Stimulated activated naive B cell treated with anti-CD40 and anti-IgM and Interleukin-4, amounts not matched to agents 10 μg/mL and 1 μg/mL and 100 μg/mL, for 72 hours (primary cell): ENCODE data around the gene TXNDC11.

Experiments
- ATAC-seq, 2 donors: fragments of 150-1000 bp; cut with Tn5 transposase; replicated peaks; 2 replicates each; pipeline ENCODE4 v1.10.0; 2021; ENCODE audit warnings: moderate library complexity in 1 of 2
- DNase-seq: peaks from one replicate; pipeline ENCODE4 v3.0.0; 2021
- H3K27ac Mint-ChIP-seq: one replicate; pipeline ENCODE4 v1.8.0; 2022; ENCODE audit warnings: mild to moderate bottlenecking, mixed read lengths
- H3K27me3 Mint-ChIP-seq, 2 donors: one replicate each; pipeline ENCODE4 v1.8.0; 2022; ENCODE audit warnings: mixed read lengths in 2 of 2
- H3K36me3 Mint-ChIP-seq, 2 donors: one replicate each; pipeline ENCODE4 v1.8.0; 2022; ENCODE audit warnings: mixed read lengths in 2 of 2, mild to moderate bottlenecking in 1 of 2
- H3K4me1 Mint-ChIP-seq, 2 donors: one replicate each; pipeline ENCODE4 v1.8.0; 2022; ENCODE audit warnings: mixed read lengths in 2 of 2, mild to moderate bottlenecking in 1 of 2
- H3K4me3 Mint-ChIP-seq, 2 donors: one replicate each; pipeline ENCODE4 v1.8.0; 2022; ENCODE audit warnings: mild to moderate bottlenecking in 2 of 2, mixed read lengths in 2 of 2, moderate library complexity in 1 of 2
- H3K9me3 Mint-ChIP-seq, 2 donors: one replicate each; pipeline ENCODE4 v1.8.0; 2022; ENCODE audit warnings: mixed read lengths in 2 of 2, mild to moderate bottlenecking in 1 of 2

TXNDC11 gene

DNA sequence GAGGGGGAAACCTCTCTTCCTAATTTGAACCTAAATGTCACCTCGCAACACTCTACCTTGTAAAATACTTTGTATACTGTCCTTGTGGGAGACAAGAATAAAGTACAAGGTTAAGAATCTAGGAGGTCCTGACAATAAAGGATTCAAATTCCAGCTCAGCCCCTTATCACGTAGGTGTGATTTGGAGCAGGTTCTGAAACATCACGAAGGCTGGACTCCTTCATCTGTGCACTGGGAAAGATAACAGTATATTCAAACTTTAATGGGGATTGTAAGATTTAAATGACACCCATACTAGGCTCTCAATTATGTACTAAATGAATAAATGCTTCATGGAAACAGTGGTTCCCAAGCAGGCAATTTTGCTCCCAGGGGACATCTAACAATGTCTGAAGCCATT lies 2.1 kb downstream of the TXNDC11 start:
- Mint-ChIP-seq H3K36me3 (peaks cover 18 to 36% of the 10 kb centered on the region in 2 donors), H3K27ac (peak overlapping the region; percentile 56), H3K27me3 (no peaks in the 10 kb centered on the region), H3K4me3 (peak overlapping the region; percentile 95 to 98), H3K4me1 (peaks cover 39 to 66% of the 10 kb centered on the region in 2 donors), H3K9me3 (no peaks in the 10 kb centered on the region)
- ATAC-seq (no peak), DNase-seq (no peak)

DNA sequence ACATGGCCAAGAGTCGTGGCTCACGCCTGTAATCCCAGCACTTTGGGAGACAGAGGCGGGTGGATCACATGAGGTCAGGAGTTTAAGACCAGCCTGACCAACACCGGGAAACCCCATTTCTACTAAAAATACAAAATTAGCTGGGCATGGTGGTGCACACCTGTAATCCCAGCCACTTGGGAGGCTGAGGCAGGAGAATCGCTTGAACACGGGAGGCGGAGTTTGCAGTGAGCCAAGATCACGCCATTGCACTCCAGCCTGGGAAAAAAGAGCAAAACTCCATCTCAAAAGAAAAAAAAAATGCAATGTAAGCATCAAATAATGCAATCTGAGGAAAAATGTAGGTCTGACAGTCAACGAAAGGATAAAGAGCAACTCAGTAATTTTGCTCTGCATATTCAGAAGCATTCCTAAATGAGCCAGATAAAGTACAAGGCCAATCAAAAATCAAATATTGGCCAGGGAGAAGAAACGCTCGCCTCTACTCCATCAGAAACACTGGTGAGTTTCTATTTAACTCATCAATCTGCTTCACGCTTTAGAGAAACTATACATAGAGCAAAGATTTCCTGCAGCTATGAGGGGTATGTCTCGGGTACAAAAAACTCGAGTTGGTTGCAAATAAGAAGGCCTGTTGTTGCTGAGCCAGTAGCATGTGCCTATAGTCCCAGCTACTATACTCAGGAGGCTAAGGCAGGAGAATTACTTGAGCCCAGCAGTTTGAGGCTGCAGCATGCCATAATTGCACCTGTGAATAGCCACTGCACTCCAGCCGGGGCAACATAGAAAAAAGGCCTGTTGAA lies 3.7 kb downstream of the TXNDC11 start:
- no peaks in the 10 kb centered on the region for H3K27me3 Mint-ChIP-seq
- DNase-seq (no peak), ATAC-seq (no peak)
- peak overlapping the region in 1 of 2 donors; percentile 32 for H3K4me3 Mint-ChIP-seq
- no peak overlapping the region for H3K27ac Mint-ChIP-seq
- no peaks in the 10 kb centered on the region for H3K9me3 Mint-ChIP-seq
- peaks cover 42 to 73% of the 10 kb centered on the region in 2 donors for H3K4me1 Mint-ChIP-seq
- peaks cover 22 to 46% of the 10 kb centered on the region in 2 donors for H3K36me3 Mint-ChIP-seq

DNA sequence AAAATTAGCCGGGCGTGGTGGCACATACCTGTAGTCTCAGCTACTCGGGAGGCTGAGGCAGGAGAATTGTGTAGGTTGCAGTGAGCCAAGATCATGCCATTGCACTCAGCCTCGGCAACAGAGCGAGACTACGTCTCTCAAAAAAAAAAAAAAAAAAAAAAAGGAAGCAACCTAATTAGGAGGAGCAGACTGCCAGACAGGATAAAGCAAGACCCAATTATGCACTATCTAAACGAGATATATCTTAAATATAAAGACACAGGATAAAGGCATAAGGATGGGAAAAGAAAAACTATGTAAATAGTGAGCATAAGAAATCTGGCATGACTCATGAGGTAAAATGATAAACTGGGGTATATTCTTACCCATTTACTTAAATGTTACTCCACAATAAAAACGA lies 4.9 kb downstream of the TXNDC11 start:
- H3K4me1 Mint-ChIP-seq: peaks cover 37 to 64% of the 10 kb centered on the region in 2 donors

DNA sequence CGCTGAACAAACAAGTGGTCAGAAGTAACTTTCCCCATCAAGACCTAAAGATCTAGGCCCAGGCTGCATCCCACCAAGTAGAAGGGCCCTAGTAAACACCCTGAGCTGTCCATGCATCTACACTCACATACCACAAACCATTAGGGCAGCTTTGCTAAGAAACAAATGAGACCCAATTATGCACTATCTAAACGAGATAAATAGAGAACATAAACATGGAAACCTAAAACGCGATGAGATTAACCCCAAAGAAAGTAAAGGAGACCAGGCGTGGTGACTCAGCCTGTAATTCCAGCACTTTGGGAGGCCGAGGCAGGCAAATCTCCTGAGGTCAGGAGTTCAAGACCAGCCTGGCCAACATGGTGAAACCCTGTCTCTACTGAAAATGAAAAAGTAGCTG lies 5.8 kb downstream of the TXNDC11 start:
- Mint-ChIP-seq H3K9me3 (no peaks in the 10 kb centered on the region), H3K27me3 (no peaks in the 10 kb centered on the region), H3K27ac (no peak overlapping the region), H3K36me3 (peaks cover 34 to 50% of the 10 kb centered on the region in 2 donors), H3K4me3 (no peak overlapping the region), H3K4me1 (peaks cover 37 to 62% of the 10 kb centered on the region in 2 donors)
- DNase-seq (no peak), ATAC-seq (no peak)

More for the DNA sequence above, 4.9 kb downstream of the TXNDC11 start:
- Mint-ChIP-seq H3K36me3 (peaks cover 27 to 50% of the 10 kb centered on the region in 2 donors), H3K4me3 (no peak overlapping the region), H3K27me3 (no peaks in the 10 kb centered on the region), H3K9me3 (no peaks in the 10 kb centered on the region), H3K27ac (no peak overlapping the region)
- ATAC-seq (no peak), DNase-seq (no peak)

DNA sequence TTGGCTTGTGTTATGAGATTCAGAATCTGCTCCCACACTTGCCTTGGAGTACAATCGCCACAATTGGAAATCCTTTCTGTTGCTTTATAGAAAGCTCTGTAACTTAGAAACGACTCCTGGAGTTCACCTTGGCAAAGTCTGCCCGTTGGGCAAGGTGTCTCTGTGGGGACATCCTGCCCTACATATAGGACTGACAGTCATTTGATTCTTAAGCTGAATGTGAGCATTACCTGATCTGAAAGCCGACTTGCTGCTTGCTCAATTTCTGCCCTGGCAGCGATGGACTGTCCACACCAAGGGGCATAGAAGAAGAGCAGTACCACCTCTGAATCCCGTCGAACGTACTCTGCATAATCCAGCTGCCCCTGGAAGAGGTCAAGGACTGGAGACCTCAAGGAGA lies 6.9 kb downstream of the TXNDC11 start:
- no peak overlapping the region for H3K27ac Mint-ChIP-seq
- no peaks in the 10 kb centered on the region for H3K9me3 Mint-ChIP-seq
- peaks cover 39 to 52% of the 10 kb centered on the region in 2 donors for H3K36me3 Mint-ChIP-seq
- no peak for DNase-seq
- no peak for ATAC-seq
- no peak overlapping the region for H3K4me3 Mint-ChIP-seq
- no peaks in the 10 kb centered on the region for H3K27me3 Mint-ChIP-seq
- peaks cover 31 to 51% of the 10 kb centered on the region in 2 donors for H3K4me1 Mint-ChIP-seq

DNA sequence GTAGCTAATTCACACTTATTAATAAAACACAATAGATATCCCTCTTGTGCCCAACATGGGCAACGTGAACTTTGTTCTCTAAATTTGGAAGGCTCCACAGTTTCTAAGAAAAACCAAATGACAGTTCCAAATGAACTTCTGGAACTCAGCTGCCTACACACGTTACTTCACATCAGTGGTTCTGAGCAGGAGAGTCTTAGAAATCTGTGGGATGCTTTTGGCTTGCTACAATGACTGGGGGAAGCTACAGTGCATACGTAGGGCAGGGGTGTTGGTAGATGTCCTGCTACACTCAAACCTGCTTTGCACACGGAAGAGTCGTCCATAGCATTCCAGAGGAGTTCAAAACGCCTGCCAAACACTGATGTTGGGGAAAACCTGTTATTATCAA lies 8.0 kb downstream of the TXNDC11 start:
- H3K36me3 Mint-ChIP-seq: peaks cover 40 to 56% of the 10 kb centered on the region in 2 donors
- H3K4me1 Mint-ChIP-seq: peaks cover 26 to 40% of the 10 kb centered on the region in 2 donors

DNA sequence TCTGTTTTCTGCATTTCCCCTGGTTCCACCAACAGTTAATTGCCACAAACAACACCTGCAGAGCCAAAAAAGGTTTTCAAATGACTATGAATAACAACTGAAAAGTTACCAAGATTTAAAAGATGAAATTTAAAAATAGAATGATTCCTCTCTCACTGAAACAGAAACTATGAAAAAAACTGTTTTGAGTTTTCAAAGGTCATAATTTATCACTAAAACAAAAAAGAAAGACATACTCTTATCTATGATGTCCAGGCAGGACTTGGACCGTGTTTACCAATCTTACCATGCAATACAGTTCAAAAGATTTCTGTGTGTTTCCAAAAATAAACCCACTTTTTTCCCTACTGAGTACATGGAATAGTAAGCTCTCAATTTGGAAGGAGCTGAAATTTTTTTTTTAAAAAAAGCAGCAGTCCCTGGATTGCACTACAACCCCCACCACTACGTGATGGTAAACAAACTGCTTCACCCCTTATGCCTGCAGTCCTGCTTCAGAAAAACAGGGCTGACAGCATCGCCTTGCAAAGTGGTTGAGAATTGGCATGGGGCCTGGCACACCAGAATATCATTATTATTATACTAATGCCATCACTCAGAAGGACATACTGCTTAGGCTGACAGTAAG lies 8.5 kb downstream of the TXNDC11 start:
- DNase-seq (no peak), ATAC-seq (peak in 1 of 2 donors; percentile 45)
- Mint-ChIP-seq H3K9me3 (no peaks in the 10 kb centered on the region), H3K4me1 (peaks cover 27 to 34% of the 10 kb centered on the region in 2 donors), H3K27me3 (no peaks in the 10 kb centered on the region), H3K4me3 (peak overlapping the region in 1 of 2 donors; percentile 47), H3K36me3 (peaks cover 40 to 61% of the 10 kb centered on the region in 2 donors), H3K27ac (no peak overlapping the region)

More for the DNA sequence above, 8.0 kb downstream of the TXNDC11 start:
- H3K27ac Mint-ChIP-seq: no peak overlapping the region
- no peaks in the 10 kb centered on the region for H3K27me3 Mint-ChIP-seq
- no peaks in the 10 kb centered on the region for H3K9me3 Mint-ChIP-seq
- DNase-seq (no peak), ATAC-seq (no peak)
- no peak overlapping the region for H3K4me3 Mint-ChIP-seq

DNA sequence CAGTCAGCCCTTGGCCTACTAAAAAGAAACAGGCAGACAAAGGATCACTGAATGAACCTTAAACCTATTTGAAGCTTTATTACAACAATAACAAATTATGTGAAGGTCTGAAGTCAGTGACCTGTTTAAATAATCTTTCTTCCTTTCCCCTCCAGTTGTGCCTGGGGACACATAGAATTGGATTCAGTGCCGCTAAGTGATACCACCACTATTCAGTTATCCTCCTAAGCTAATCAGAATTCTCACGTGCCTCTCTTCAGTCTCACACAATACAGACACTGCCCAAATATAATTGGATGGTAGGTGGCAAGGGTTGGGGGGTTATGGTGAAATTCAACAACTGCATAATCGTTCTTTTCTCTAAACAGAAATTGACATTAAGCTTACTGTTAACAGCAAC lies 11.4 kb downstream of the TXNDC11 start:
- Mint-ChIP-seq H3K27me3 (no peaks in the 10 kb centered on the region), H3K4me1 (peaks cover 9 to 24% of the 10 kb centered on the region in 2 donors), H3K4me3 (no peak overlapping the region), H3K36me3 (peaks cover 32 to 54% of the 10 kb centered on the region in 2 donors), H3K27ac (no peak overlapping the region), H3K9me3 (no peaks in the 10 kb centered on the region)
- ATAC-seq: no peak
- DNase-seq: no peak

DNA sequence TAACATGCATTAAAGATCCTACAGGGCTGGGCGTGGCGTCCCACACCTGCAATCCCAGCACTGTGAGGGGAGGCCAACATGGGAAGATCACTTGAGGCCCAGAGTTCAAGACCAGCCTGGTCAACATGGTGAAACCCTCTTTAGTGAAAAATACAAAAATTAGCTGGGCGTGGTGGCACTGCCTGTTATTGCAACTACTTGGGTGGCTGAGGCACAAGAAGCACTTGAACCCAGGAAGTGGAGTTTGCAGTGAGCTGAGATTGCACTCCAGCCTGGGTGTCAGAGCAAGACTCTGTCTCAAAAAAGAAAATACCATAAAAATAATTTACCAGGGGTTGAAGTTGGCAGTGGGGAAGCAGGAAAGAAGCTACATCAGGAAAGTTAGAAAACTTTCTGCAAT lies 12.9 kb downstream of the TXNDC11 start:
- Mint-ChIP-seq H3K4me3 (no peak overlapping the region), H3K36me3 (peaks cover 34 to 49% of the 10 kb centered on the region in 2 donors), H3K27ac (no peak overlapping the region), H3K9me3 (no peaks in the 10 kb centered on the region), H3K4me1 (peaks cover 9 to 23% of the 10 kb centered on the region in 2 donors), H3K27me3 (no peaks in the 10 kb centered on the region)
- DNase-seq (no peak), ATAC-seq (no peak)

DNA sequence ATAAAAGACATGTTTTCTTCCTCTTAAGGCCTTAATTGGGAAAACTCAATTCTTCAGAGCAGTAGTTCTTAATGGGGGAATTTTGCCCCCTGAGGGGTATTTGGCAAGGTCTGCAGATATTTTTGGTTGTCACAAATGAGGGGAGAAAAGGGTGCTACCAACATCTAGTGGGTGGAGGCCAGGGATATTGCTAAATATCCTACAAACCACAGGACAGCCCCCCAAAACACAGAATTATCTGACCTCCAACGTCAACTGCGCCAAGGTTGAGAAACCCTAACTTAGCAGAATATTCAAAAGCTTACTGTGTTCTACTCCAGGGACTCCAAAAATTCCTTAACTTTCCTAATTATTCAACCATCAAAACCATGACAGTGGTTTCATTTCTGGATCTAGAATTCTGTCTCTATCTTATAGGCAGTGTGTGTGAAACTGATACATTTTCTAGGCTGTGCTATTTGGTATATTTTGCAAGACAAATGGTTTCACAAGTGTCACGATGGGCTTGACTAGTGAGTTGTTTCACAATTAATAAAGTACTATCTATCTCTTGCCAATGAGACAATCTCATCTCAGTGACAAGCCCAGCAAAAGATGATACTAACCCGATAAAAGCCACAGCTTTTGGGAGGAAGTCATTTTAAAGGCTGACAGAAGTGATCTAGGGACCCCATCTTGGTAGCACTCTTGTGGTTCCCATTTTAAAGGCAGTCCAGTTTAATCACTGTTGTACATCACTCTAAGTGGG lies 14.7 kb downstream of the TXNDC11 start:
- H3K4me3 Mint-ChIP-seq: no peak overlapping the region
- DNase-seq: no peak
- no peaks in the 10 kb centered on the region for H3K9me3 Mint-ChIP-seq
- peak overlapping the region; percentile 14 for H3K27ac Mint-ChIP-seq
- peaks cover 32 to 53% of the 10 kb centered on the region in 2 donors for H3K36me3 Mint-ChIP-seq
- ATAC-seq: no peak
- H3K27me3 Mint-ChIP-seq: no peaks in the 10 kb centered on the region
- H3K4me1 Mint-ChIP-seq: peaks cover 6 to 21% of the 10 kb centered on the region in 2 donors

DNA sequence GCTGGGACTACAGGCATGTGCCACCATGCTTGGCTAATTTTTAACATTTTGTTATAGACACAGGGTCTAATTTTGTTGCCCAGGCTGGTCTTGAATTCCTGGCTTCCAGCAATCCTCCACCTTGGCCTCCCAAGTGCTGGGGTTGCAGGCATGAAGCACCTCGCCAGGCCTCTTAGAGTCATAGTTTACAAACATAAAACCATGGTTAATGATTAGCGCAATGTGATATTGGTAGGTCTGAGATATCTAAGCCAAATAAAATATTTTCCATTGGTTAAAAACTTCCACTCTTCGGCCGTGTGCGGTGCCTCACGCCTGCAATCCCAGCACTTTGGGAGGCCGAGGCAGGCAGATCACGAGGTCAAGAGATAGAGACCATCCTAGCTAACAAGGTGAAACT lies 16.6 kb downstream of the TXNDC11 start:
- peaks cover 6 to 21% of the 10 kb centered on the region in 2 donors for H3K4me1 Mint-ChIP-seq
- ATAC-seq (no peak), DNase-seq (no peak)
- H3K9me3 Mint-ChIP-seq: no peaks in the 10 kb centered on the region
- peaks cover 28 to 51% of the 10 kb centered on the region in 2 donors for H3K36me3 Mint-ChIP-seq
- no peak overlapping the region for H3K27ac Mint-ChIP-seq
- H3K27me3 Mint-ChIP-seq: no peaks in the 10 kb centered on the region
- H3K4me3 Mint-ChIP-seq: no peak overlapping the region

DNA sequence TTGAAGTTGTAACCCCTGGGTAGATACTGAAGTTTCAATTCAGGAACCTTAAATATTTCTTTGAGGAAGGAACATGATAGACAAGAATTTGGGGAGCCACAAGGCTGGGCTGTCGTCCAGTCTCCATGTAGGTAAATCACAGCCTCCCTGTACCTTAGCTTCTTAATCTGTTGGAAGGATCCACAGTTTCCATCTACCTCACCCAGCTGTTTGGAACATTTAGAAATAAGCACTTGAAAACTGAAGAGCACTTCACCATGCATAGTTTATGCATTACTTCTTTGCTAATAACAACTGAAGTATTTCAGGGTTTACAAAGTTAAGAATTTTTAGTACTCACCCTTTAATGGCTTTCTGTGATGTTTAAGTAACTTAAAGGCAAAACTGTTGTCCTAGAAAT lies 17.2 kb downstream of the TXNDC11 start:
- no peaks in the 10 kb centered on the region for H3K27me3 Mint-ChIP-seq
- DNase-seq (no peak), ATAC-seq (no peak)
- H3K27ac Mint-ChIP-seq: no peak overlapping the region
- H3K36me3 Mint-ChIP-seq: peaks cover 32 to 49% of the 10 kb centered on the region in 2 donors
- H3K4me1 Mint-ChIP-seq: peaks cover 6 to 21% of the 10 kb centered on the region in 2 donors
- no peaks in the 10 kb centered on the region for H3K9me3 Mint-ChIP-seq
- no peak overlapping the region for H3K4me3 Mint-ChIP-seq

DNA sequence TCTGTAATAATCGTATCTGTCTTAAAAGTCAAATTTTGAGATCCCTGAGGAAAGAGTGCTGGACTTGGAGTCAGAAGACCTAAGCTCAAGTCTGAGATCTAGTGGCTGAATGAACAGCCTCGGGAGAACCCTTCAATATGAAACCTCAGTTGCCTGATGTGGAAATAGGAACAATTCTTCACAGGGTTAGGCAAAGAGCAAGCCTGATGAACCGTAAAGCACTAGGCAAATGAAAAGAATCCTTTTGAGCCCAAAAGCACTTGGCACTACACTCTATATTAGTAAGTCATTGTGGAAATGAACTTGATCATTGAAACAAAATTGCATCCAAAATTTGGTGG lies 20.2 kb downstream of the TXNDC11 start:
- no peaks in the 10 kb centered on the region for H3K9me3 Mint-ChIP-seq
- ATAC-seq: no peak
- peaks cover 13 to 25% of the 10 kb centered on the region in 2 donors for H3K4me1 Mint-ChIP-seq
- H3K27ac Mint-ChIP-seq: no peak overlapping the region
- no peak for DNase-seq
- no peak overlapping the region for H3K4me3 Mint-ChIP-seq
- peaks cover 33 to 36% of the 10 kb centered on the region in 2 donors for H3K36me3 Mint-ChIP-seq
- no peaks in the 10 kb centered on the region for H3K27me3 Mint-ChIP-seq

DNA sequence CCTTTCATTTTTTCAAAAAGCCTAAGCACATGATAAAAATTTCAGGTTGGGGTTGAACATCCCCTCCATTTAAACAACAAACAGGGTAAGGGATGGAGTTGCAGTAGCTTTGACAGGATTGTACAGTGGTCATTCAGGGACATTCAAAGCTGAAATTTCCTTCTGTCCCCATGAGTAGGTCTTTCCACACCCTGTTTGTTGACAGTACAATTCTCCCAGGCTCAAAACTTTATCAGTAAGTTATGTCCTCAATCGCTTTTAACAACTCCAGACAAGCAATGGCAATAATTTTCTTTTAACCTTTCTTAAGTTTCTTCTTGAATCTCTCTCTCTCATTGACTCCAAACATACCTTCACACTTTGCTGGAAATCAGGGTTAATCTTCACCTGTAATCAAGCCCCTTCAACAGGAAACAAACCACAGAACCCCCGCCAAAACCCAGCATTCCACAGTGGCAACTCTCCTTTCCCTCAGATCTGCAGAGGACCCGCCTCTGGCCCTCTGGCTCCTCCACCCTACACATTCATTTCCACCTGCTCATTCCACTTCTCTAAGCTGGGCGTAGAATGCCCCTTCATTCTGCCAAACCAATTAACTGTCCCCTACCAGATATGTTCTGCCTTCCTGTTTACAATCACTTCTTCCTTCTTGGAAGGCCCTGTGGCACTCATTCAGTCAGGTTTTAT lies 20.7 kb downstream of the TXNDC11 start:
- H3K4me1 Mint-ChIP-seq: peaks cover 13 to 25% of the 10 kb centered on the region in 2 donors
- H3K4me3 Mint-ChIP-seq: no peak overlapping the region
- no peaks in the 10 kb centered on the region for H3K9me3 Mint-ChIP-seq
- ATAC-seq (no peak), DNase-seq (no peak)
- H3K36me3 Mint-ChIP-seq: peaks cover 33 to 39% of the 10 kb centered on the region in 2 donors
- H3K27ac Mint-ChIP-seq: no peak overlapping the region
- H3K27me3 Mint-ChIP-seq: no peaks in the 10 kb centered on the region
